Measurements from ENCODE around the gene CACNG5.
A peak's percentile ranks its signal among the peaks of the same experiment; 100 is the strongest.

Gene CACNG5

GRCh38 chr17:66909804-66910373 is 75.0 kb downstream of the CACNG5 start:
- no peak for DNase-seq

- no peak for DNase-seq
Observed at GRCh38 chr17:66910651-66911285, 75.9 kb downstream of the CACNG5 start.

GRCh38 chr17:66915204-66915611 is 80.3 kb downstream of the CACNG5 start:
- DNase-seq: no peak

GRCh38 chr17:66915792-66916191 is 80.9 kb downstream of the CACNG5 start:
- no peak for DNase-seq

GRCh38 chr17:66916946-66917345 is 82.0 kb downstream of the CACNG5 start:
- no peak for DNase-seq

GRCh38 chr17:66918896-66919295 is 84.0 kb downstream of the CACNG5 start:
- DNase-seq: no peak

GRCh38 chr17:66920435-66920834 is 85.5 kb downstream of the CACNG5 start:
- DNase-seq: no peak

- peak; percentile 10 for DNase-seq
Observed at GRCh38 chr17:66920950-66921349, 86.0 kb downstream of the CACNG5 start.

GRCh38 chr17:66923886-66924285 is 89.0 kb downstream of the CACNG5 start:
- DNase-seq: no peak

- no peak for DNase-seq
Observed at GRCh38 chr17:66925811-66926500, 91.0 kb downstream of the CACNG5 start.

GRCh38 chr17:66928949-66929348 is 94.0 kb downstream of the CACNG5 start:
- DNase-seq: no peak

- no peak for DNase-seq
Observed at GRCh38 chr17:66929591-66929990, 94.7 kb downstream of the CACNG5 start.

- DNase-seq: no peak
Observed at GRCh38 chr17:66930933-66931332, 96.0 kb downstream of the CACNG5 start.

- no peak for DNase-seq
Observed at GRCh38 chr17:66932311-66932710, 97.4 kb downstream of the CACNG5 start.

- no peak for DNase-seq
Observed at GRCh38 chr17:66934040-66934439, 99.1 kb downstream of the CACNG5 start.

All from OCI-M1 (cell line).